HepG2 (cell line): ENCODE data around the gene FGF14. TPM values are rescaled to one million over a fixed set of nuclear protein-coding genes. Genes with fewer than 3 reads are reported as not detected.

Experiments used
- ATAC-seq: fragments of 200-7000 bp; cut with Tn5 transposase; 3 replicates; pipeline ENCODE4 v1.9.1; 2020; ENCODE audit warnings: mild to moderate bottlenecking, moderate library complexity
- BruUV-seq: library from RNA; stranded (reverse); fragments of 400-500 nt; replicated peaks from 2 replicates; lab custom pipeline; 2021; lab: Mats Ljungman, UMichigan
- CTCF ChIA-PET: fragments of 300-600 bp; formaldehyde crosslinking; extraction: SDS; loops from one replicate; lab custom pipeline; 2021; ENCODE audit warnings: low total read pairs, inconsistent platforms, low intra/inter-chr PET ratio; lab: Yijun Ruan, JAX
- POLR2A ChIA-PET: fragments of 350-600 bp; sonication (Branson Sonifier 250); formaldehyde crosslinking; loops from one replicate; lab custom pipeline; 2020; ENCODE audit warnings: antibody characterized with exemption, inconsistent platforms; lab: Yijun Ruan, JAX
- DNase-seq: peaks from one replicate; pipeline ENCODE4 v3.0.0-alpha.2; 2015; ENCODE audit warnings: low spot score
- FAIRE-seq: peaks from 3 replicates; lab custom pipeline; 2011; peaks lifted over from hg19 to GRCh38; lab: Jason Lieb, UNC
- H2AFZ ChIP-seq: one replicate; pipeline ENCODE4 v1.6.1; 2011; ENCODE audit warnings: low read length, inconsistent platforms
- H3K27ac ChIP-seq: fragments of 300-600 bp; 3 replicates; pipeline ENCODE4 v1.8.0; 2011; ENCODE audit warnings: mixed run types, mild to moderate bottlenecking, mixed read lengths, low read length, inconsistent platforms; ENCODE audit not compliant: insufficient read depth; ENCODE audit errors: extremely low read length
- H3K27me3 ChIP-seq, 2 experiments: fragments of 200-600 bp in 1 of 2; 2 replicates in 1 of 2; 3 replicates in 1 of 2; pipeline versions ENCODE4 v1.6.0 to v1.8.0; 2011; ENCODE audit warnings: low read length in 2 of 2, mild to moderate bottlenecking in 2 of 2, moderate library complexity in 2 of 2, inconsistent platforms in 1 of 2; ENCODE audit not compliant: insufficient read depth in 2 of 2, control insufficient read depth in 1 of 2
- H3K36me3 ChIP-seq, 2 experiments: fragments of 200-600 bp in 1 of 2; replicated peaks in 1 of 2; 2 replicates in 1 of 2; 3 replicates in 1 of 2; pipeline versions ENCODE4 v1.5.1 to v1.8.0; 2011; ENCODE audit warnings: low read length in 2 of 2, inconsistent platforms in 1 of 2; ENCODE audit not compliant: insufficient read depth in 2 of 2, control insufficient read depth in 1 of 2
- H3K4me1 ChIP-seq: 2 replicates; pipeline ENCODE4 v1.5.1; 2012; ENCODE audit warnings: low read length, inconsistent platforms; ENCODE audit not compliant: insufficient read depth
- H3K4me2 ChIP-seq: 2 replicates; pipeline ENCODE4 v1.6.0; 2011; ENCODE audit warnings: low read depth, low read length, inconsistent platforms
- H3K4me3 ChIP-seq, 3 experiments: fragments of 200-600 bp in 1 of 3; sonication (generic), shearing (Covaris generic) in 1 of 3; replicated peaks in 1 of 3; 2 replicates each; pipeline ENCODE4 v1.5.1; 2011 to 2016; ENCODE audit warnings: low read length in 3 of 3, inconsistent platforms in 2 of 3, low read depth in 2 of 3, mild to moderate bottlenecking in 2 of 3, control low read depth in 1 of 3, mixed read lengths in 1 of 3; ENCODE audit not compliant: insufficient read depth in 1 of 3
- H3K79me2 ChIP-seq: one replicate; pipeline ENCODE4 v1.6.1; 2011; ENCODE audit warnings: low read length, inconsistent platforms; ENCODE audit not compliant: insufficient read depth
- H3K9ac ChIP-seq: 2 replicates; pipeline ENCODE4 v1.6.0; 2011; ENCODE audit warnings: mild to moderate bottlenecking, low read depth, low read length, inconsistent platforms; ENCODE audit not compliant: insufficient read depth
- H3K9me3 ChIP-seq: 2 replicates; pipeline ENCODE4 v1.5.1; 2012; ENCODE audit warnings: mild to moderate bottlenecking, low read length
- H4K20me1 ChIP-seq: 2 replicates; pipeline ENCODE4 v1.6.0; 2011; ENCODE audit warnings: inconsistent platforms, mild to moderate bottlenecking, low read length, moderate library complexity; ENCODE audit not compliant: insufficient read depth
- EED ChIP-seq: sonication (generic); formaldehyde crosslinking; IDR thresholded peaks from 2 replicates; pipeline ENCODE4 v1.5.0; 2020; ENCODE audit warnings: mild to moderate bottlenecking, missing genetic modification reagents
- MIER3 ChIP-seq: IDR thresholded peaks from 2 replicates; pipeline ENCODE4 v1.6.1; 2016; ENCODE audit warnings: missing compliant biosample characterization, borderline replicate concordance
- NR2F2 ChIP-seq: IDR thresholded peaks from 2 replicates; pipeline ENCODE4 v1.6.1; 2012; ENCODE audit warnings: low read depth, inconsistent platforms, borderline replicate concordance
- RBAK ChIP-seq: sonication (generic); formaldehyde crosslinking; IDR thresholded peaks from 2 replicates; pipeline ENCODE4 v1.5.1; 2020; ENCODE audit warnings: mild to moderate bottlenecking, missing genetic modification reagents
- ZNF296 ChIP-seq: sonication (generic); formaldehyde crosslinking; conservative IDR thresholded peaks from 2 replicates; pipeline ENCODE4 v1.5.0; 2020; ENCODE audit warnings: mild to moderate bottlenecking, missing genetic modification reagents
- ZNF326 ChIP-seq: sonication (generic); formaldehyde crosslinking; IDR thresholded peaks from 2 replicates; pipeline ENCODE4 v1.4.0; 2020; ENCODE audit warnings: missing genetic modification reagents, borderline replicate concordance
- ZNF639 ChIP-seq: conservative IDR thresholded peaks from 2 replicates; pipeline ENCODE4 v1.6.1; 2018; ENCODE audit warnings: missing genetic modification reagents
- ZNF709 ChIP-seq: sonication (generic); formaldehyde crosslinking; IDR thresholded peaks from 2 replicates; pipeline ENCODE4 v1.5.0; 2020; ENCODE audit warnings: mild to moderate bottlenecking, missing genetic modification reagents
- ZSCAN25 ChIP-seq: sonication (generic); formaldehyde crosslinking; IDR thresholded peaks from 2 replicates; pipeline ENCODE4 v1.8.0; 2022; ENCODE audit warnings: mild to moderate bottlenecking, missing genetic modification reagents
- WGBS: methylation state at CpG from one replicate; pipeline ENCODE4 v1.1.6; 2017; ENCODE audit warnings: low lambda C conversion rate; 5-methylcytosine and 5-hydroxymethylcytosine counted together
- in situ Hi-C: cut with HindIII; loops from 2 replicates; pipeline ENCODE4 v1.10.0; 2017; ENCODE audit warnings: low pct_unique_long_range_greater_than_20kb; ENCODE audit not compliant: extremely low pct_ligation_motif_present
- intact Hi-C: fragments of 100-400 bp; cut with micrococcal nuclease; formaldehyde crosslinking; loops from one replicate; pipeline ENCODE4 v1.10.0; 2022; ENCODE audit not compliant: unreplicated experiment
- polyA plus RNA-seq, 8 experiments: library from polyadenylated mRNA; depleted of rRNA in 3 of 8; stranded (reverse) in 7 of 8; unstranded in 1 of 8; fragments of >200 nt; fragmentation: Illumina TruSeq in 4 of 8; extraction: Trizol in 4 of 8; gene quantifications; 2 replicates each; pipeline versions ENCODE4 v1.2.1 to v1.2.3, GENCODE V29; 2011 to 2016; ENCODE audit warnings: low read depth in 4 of 8, missing spikeins in 1 of 8, mixed read lengths in 1 of 8; ENCODE audit not compliant: insufficient read depth in 1 of 8
- total RNA-seq, 5 experiments: library from RNA; depleted of rRNA; stranded (reverse); fragments of >200 nt; fragmentation: Illumina TruSeq; extraction: Trizol; gene quantifications; 2 replicates each; pipeline ENCODE4 v1.2.3, GENCODE V29; 2016; ENCODE audit warnings: low read depth in 1 of 5
- TF ChIP-seq, protein P1 (sequence below): sonication (generic); formaldehyde crosslinking; IDR thresholded peaks from 2 replicates; pipeline ENCODE4 v1.8.1; 2023; ENCODE audit warnings: mild to moderate bottlenecking, missing genetic modification reagents

The FGF14 gene
- total and polyA plus RNA-seq, 2 of the 13 experiments (the other 11 are each of a cell fraction or from before 2014, with no cell fraction given) = not detected

DNA sequence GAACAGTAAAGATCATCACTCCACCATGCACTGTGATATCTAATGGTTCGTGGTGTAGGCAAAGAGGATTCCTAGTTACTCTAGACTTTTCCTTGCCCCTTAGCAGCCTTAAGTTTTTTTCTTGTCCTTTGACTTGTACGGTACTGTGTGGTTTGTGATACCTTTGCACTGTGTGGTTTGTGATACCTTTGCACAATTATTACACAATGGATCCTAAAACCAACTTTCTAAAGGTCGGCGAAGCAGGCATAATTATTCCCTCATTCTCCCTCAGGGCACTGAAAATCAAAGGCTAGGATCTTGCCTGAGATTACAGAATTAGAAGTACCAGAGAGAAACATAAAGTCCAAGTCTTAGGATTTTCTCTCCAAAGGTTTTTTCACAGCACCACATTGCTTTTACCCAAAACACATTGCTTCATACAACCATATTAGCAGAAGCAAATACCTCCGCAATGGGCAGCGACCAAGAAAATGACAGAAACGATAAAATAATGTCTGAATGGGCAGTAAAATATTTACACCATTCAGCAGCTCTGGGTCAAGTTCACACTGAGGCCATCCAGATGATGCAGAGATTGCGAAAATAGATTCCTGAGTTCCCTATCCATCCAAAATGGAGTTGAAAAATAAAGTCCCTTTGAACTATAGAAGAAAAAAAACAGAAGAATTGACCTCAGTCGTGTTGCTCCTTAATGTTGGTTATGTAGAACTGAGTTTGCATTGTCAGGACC is 106.4 kb downstream of the FGF14 start:
- no peak overlapping the region for H3K27ac ChIP-seq
- no peaks in the 10 kb centered on the region for H3K27me3 ChIP-seq
- ChIA-PET POLR2A (no interaction called here), CTCF (no interaction called here)
- H3K79me2 ChIP-seq = no peaks in the 10 kb centered on the region
- DNase-seq = no peak
- no peak overlapping the region for H3K4me2 ChIP-seq
- no peak for FAIRE-seq
- intact Hi-C loops (no loop called here), in situ Hi-C loops (no loop called here)
- H2AFZ ChIP-seq = no peak overlapping the region
- no peak overlapping the region for H3K9ac ChIP-seq
- no peak overlapping the region for H3K4me3 ChIP-seq
- no peaks in the 10 kb centered on the region for H4K20me1 ChIP-seq
- BruUV-seq = no TSS peak
- no peak for ATAC-seq
- no peaks in the 10 kb centered on the region for H3K4me1 ChIP-seq
- no peak for TF ChIP-seq ZNF326 (CRISPR knock-in tag)
- no peak for TF ChIP-seq NR2F2
- TF ChIP-seq ZNF639 (CRISPR knock-in tag) = no peak
- no peak for TF ChIP-seq MIER3 (CRISPR knock-in tag)
- no peak for TF ChIP-seq ZNF709 (CRISPR knock-in tag)
- TF ChIP-seq EED (CRISPR knock-in tag) = no peak
- TF ChIP-seq ZNF296 = no peak
- no peak for TF ChIP-seq RBAK
- TF ChIP-seq, protein P1, sequence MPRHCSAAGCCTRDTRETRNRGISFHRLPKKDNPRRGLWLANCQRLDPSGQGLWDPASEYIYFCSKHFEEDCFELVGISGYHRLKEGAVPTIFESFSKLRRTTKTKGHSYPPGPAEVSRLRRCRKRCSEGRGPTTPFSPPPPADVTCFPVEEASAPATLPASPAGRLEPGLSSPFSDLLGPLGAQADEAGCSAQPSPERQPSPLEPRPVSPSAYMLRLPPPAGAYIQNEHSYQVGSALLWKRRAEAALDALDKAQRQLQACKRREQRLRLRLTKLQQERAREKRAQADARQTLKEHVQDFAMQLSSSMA (CRISPR knock-in tag) = no peak
- TF ChIP-seq ZSCAN25 = no peak
- WGBS = 1% methylated on average over 9 of the region's 9 CpGs
- H3K9me3 ChIP-seq = no peaks in the 10 kb centered on the region
- no peaks in the 10 kb centered on the region for H3K36me3 ChIP-seq
